ENCODE results near the gene ALDH1A1.

GRCh38 chr9:72902268-72902667, 50.6 kb downstream of the ALDH1A1 start:
- TF ChIP-seq CTCF (IDR thresholded peaks at IDR 0.05) (no peak), POLR2A (IDR thresholded peaks at IDR 0.05) (no peak)
